Measurements from ENCODE around the gene KCTD12.

Gene KCTD12

DNA sequence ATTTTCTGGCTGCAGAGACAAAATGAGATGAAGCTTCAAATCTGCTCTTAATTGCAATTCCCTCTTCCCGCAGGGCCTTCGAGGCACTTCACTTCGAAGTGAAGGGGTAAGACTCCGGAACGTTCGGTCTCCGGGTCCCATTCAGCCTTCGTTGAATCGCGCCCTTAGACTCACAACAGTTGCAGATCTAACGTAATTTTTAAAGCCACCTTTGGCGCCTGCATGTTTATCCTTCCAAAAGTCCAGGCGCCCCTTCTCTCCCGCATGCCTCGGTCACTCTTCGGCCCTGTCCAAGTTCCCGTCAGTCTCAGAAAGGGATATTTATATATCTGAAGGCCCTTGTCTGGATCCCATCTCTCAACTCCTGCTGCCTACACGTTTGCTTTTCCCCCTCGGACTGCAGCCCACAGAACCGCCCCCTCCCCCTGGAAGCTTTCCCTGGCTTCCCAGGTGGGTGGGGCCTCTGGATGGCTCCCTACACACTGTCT, 915 bp upstream of the KCTD12 start:
- DNase-seq (ENCODE audit: low read depth in 2 of 2): no peak

DNA sequence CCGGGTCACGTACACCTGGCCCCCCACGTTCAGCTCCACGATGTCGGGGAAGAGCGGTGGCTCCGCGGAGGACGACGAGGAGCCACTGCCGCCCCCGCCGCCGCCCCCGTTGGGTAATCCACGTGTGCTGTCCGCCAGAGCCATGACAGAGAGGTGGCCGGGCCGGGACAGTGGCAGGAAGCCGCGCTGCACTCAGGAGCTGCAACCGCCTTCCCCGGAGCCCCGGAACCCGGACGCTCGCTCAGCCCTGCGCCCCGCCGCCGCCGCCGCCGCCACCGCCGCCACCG, 257 bp downstream of the KCTD12 start:
- DNase-seq (ENCODE audit: low read depth in 2 of 2): peak in 1 of 2 donors; percentile 9

DNA sequence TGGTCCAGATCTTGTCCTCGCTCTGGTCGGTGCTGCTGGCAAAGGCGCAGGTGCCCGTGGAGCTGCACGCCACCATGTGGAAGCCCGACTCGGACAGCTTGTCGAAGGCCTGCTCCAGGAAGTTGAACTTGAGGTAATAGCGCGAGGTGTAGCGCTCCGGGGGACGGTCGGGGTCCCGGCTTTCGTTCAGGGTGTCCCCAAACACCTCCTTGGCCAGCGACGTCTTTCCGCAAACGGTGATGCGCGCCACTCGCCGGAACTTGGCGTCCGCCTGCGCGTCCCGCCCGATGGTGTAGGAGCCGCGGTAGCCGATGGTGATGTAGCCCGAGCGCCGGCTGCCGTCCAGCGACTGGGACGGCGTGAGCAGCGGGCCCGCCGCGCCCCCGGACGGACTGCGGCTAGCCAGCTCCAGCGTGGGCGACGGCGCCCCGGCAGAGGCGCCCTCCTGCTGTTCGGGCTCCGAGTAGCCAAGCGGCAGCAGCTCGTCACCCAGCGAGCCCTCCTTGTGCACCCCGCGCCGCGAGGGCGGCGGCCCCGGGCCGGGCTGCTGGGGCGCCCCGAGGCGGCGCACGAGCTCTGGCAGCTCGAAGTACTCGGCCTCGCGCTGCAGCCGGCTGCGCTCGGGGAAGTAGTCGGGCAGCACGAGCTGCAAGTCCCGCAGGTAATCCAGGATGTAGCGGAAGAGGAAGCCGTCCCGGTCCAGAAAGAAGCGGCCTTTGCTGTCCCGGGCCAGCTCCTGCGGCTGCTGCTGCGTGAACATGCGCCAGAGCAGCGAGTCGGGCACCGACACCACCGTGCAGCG, 801 bp downstream of the KCTD12 start:
- peak; percentile 31 to 36 for DNase-seq (ENCODE audit: low read depth in 2 of 2)

DNA sequence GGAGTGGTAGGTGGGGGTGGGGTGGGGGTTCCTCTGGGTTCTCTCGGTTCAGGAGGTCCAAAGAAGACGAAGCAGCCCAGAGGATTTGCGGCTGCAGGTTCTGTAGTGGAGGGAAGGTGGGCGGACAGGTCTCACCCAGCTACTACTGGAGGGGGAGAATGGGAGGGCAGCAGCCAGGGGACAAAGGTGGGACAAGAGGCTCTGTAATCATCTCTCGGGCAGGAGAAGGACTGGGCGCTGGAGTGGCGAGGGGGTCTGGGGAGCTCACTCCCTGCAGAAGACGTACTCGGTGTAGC, 1.4 kb downstream of the KCTD12 start:
- DNase-seq (ENCODE audit: low read depth in 2 of 2): no peak

DNA sequence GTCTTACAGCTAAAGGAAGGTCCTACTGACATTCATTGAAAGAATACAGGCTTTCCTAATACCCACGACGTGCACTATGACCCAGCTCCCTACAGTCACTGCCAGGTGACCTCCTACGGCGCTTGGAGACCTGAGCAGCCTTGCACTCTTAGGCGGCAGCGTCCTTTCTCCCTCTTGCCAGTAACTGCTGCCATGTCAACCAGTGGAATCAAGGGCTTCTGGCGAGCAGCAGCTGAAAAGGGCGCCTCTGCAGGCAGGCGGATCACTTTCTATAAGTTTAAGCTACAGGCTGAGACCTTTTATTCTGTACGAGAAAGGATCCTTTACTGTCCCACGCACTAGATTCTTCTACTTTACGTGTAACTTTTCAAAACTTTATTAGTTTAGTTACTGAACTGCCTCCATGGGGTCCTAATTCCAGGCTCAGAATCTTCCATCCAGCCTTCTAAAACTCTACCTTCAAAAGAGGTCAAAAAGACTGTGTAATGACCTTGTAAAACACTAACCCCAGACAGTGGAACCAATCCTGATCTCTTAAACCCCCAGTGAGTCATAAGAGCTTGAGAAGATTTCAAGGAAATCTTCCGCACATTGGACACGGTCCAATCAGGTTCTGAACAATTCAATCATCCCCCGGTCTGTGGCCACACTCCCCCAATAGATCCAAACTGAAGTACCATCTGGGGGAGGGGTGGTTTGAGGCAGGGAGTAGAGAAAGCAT, 1.9 kb downstream of the KCTD12 start:
- DNase-seq (ENCODE audit: low read depth in 2 of 2): no peak

DNA sequence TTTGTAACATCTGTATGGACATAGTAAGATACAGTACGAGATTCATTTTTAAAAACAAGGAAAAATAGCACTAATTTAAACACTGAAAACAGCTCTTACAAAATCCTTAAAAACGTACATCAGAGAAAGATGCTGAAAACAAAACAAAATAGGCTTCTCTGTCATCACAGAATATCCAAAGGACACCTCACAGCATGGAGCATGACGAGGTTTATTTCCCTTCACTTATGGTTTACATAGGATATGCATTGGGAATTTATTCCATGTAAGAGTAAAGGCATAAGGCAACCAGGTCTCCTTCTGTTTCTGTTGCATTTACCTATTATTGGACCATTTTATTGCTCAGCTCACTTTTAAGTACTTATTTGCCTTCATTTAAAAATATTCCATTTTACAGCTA, 3.0 kb downstream of the KCTD12 start:
- DNase-seq (ENCODE audit: low read depth in 2 of 2): no peak

DNA sequence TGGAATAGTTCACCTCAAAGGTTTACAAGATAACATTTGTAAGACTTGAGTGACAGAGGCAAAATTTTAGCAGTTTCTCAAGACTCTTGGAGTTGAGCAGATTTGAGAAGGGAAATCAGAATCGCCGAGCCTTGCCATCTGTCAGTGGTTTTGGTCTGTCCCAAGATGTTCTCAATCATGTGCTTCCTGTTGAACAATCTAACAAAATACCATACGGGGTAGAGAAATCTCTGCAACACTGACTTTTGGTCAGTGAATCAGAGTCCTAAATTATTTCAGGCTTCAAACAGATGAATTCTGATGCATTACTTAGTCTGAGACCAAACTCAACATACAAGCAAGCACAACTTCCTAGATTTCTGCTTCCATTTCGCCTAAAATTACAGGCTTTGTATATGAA, 3.8 kb downstream of the KCTD12 start:
- no peak for DNase-seq (ENCODE audit: low read depth in 2 of 2)

DNA sequence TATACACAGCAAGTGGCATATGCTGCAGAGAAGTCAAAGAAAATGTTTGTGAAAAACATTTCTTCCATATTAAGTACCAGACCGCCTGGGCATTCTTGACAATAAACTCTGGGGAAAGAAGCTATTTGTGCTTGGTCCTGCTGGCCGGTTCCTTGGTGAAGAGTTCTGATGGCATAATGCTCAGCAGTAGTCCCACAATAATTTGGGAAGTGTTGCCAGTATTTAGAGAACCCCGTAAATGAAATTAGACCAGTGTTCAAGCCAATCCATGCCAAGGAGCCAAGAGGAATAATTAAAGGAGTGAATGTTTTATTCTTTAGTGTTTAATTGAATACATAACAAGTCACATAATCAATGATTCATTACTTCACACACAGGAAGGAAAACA, 6.3 kb downstream of the KCTD12 start:
- no peak for DNase-seq (ENCODE audit: low read depth in 2 of 2)

DNA sequence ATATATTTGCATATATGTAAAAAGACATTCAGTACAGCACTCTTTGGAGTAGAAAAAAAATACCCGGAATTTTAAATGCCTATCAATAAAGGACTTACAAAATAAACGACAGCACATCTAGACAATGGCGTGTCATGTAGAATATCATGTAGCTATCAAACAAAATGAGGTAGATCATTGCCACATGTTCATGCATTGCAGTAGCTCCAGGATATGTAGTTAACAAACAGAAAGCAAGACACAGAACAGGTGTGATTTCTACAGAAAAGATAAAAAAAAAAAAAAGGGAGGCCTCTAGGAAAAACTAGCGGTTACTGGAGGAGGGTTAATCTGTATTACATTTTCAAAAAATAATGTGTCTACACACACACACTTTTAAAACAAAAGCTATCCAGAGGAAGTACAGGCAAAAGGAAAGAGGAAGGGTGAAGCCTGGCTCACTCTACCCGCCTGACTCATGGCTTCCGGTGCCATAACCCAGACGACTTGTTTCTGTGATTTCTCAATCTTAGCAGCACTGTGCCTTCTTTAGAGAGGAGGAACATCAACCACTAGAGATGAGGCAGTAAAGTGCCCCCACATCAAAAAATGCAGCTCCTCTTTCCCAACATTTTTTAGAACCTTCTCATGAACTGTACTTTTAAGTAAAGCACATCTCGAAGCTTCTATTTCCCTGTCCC, 6.9 kb downstream of the KCTD12 start:
- DNase-seq (ENCODE audit: low read depth in 2 of 2): peak; percentile 42 to 48

DNA sequence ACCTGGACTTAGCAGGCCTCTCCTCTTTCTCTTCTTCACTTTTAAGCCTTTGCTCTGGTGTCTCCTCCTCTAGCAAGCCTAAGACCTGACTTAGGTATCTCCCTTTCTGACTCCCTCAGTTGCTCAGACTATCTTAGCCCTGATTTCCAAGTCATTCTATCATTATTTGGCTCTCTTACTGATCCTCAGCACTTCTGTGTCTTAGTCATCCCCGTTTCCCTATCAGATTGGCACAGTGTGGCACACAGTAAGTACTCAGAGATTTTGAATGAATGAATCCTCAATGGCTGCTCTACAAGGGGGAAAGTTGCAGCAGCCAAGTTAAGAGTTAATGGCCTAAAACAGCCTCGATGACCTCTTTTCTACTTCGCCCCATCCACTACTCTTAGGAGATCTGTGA, 8.2 kb downstream of the KCTD12 start:
- no peak for DNase-seq (ENCODE audit: low read depth in 2 of 2)

DNA sequence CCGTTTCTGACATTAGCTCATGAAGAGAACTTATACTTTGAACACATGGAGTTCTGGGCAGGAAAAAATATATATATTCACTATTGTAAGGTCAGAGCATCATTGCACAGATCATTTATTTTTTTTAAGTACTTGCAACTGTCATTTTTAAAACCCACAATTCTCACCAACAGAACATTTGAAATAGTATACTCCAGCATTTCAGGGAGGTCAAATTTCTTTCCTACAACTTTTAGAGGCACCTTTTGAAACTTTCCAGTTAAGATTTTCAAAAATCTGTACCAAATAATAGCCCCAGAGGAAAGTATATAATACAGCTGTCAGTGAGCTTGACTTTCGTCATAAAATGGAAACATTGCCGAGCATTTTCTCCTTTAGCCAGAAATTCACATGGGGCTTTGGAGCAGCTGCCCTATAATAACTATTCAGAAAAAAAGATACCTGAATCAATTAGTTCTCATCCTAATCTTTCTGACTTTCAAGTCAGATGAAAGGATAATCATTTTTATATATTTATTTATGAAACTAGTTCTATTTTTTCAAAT, 10.9 kb downstream of the KCTD12 start:
- no peak for DNase-seq (ENCODE audit: low read depth in 2 of 2)

DNA sequence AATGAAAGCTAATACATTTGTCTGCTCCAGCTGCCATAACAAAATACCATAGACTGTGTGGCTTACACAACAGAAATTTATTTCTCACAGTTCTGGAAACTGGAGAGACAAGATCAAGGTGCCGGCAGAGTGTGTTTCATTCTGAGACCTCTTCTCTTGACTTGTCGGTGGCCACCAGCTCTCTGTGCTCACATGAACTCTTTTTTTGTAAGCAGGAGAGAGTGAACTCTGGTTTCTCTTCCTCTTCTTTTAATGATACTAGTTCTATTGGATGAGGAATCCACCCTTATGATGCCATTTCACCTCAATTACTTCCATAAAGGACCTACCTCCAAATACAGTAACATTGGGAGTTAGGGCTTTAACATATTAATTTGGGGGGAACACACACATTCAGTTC, 11.7 kb downstream of the KCTD12 start:
- no peak for DNase-seq (ENCODE audit: low read depth in 2 of 2)

DNA sequence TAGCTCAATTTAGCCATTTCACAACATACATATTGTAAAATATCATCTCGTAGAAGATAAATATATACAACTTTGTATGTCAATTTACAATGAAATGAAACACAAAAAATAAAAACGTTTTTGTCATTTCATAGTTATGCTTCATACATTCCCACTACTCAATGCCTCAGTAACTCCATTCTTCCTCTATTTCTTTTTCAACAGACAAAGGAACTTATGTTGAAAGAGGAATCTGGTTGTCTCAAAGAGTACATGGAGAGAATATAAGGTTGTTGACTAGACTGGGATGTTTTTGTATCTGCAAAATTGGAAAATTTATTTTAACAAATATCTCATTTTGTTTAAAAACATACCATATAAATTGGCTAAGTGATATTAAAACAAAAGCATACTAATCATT, 12.8 kb downstream of the KCTD12 start:
- DNase-seq (ENCODE audit: low read depth in 2 of 2): no peak

DNA sequence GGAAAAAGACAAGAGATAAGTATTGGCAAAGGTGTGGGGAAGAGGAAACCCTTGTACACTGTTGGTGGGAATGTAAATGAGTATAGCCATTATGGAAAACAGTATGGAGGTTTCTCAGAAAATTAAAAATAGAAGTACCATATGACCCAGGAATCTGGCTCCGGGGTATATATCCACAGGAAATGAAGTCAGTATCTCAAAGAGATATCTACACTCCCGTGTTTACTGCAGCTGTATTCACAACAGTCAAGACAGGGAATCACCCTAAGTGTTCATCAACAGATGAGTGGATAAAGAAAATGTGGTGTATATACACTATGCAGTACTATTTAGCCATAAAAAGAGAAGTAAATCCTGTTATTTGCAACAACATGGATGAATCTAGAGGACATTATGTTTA, 13.5 kb downstream of the KCTD12 start:
- no peak for DNase-seq (ENCODE audit: low read depth in 2 of 2)

DNA sequence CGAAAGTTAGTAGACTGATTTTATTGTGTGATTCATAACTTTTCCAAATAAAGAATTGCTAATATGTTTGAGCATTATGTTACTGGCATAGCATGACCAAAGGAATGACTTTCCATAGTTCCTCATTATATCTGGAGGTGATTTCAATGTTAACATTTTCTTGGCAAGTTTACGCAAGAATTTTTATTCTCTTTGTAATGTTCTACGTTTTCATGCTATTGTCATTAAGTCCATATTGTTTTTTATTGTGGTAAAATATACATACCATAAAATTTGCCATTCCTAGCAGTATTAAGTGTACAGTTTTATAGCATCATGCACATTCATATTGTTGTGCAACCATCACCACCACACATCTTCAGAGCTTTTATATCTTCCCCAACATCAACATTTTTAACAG, 14.8 kb downstream of the KCTD12 start:
- DNase-seq (ENCODE audit: low read depth in 2 of 2): no peak

DNA sequence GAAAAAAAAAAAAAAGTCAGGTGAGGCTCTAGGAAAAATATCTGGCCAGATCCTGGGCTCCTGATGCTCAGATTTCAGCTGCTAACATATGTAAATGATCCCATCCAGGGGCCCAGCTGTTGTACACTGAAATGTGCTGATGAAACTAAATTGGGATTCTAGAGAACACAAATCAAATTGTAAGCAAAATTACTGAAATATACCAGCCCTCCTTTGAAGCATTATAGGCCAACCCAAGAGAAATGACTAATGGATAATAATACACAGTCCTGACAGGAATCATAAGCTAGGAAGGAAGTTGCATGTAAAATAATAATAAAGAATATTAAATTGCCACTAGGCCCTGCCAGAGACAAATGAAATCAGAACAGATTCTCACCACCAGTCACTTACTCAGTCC, 17.8 kb downstream of the KCTD12 start:
- DNase-seq (ENCODE audit: low read depth in 2 of 2): no peak

DNA sequence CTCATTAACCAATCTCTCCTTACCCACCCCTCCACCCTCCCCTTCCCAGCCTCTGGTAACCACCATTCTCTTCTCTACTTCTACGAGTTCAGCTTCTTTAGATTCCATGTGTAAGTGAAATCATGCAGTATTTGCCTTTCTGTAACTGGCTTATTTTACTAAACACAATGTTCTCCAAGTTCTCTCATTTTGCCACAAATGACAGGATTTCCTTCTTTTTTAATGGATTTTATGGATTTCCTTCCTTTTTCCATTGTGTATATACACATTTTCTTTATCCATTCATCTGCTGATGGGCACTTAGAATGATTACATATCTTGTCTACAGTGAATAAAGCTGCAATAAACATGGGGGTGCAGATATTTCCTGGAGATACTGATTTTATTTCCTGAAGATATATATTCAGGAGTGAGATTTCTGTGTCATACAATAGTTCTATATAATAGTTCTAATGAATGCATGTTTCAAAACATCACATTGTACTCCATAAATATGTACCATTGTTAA, 20.2 kb downstream of the KCTD12 start:
- no peak for DNase-seq (ENCODE audit: low read depth in 2 of 2)

DNA sequence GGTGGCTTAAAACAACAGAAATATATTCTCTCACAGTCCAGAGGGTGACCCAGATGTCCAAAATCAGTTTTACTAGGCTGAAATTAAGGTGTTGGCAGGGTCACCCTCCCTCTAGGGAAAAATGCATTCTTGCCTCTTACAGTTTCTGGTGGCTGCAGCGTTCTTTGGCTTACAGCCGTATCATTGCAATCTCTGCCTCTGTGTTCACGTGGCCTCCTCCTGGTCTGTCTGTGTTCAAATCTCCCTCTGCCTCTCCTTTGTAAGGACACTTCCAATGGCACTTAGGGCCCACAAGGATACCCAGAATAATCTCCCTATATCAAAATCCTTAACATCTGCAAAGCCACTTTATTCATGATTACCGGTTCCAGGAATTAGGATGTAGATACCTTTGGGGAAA, 21.1 kb downstream of the KCTD12 start:
- DNase-seq (ENCODE audit: low read depth in 2 of 2): no peak

DNA sequence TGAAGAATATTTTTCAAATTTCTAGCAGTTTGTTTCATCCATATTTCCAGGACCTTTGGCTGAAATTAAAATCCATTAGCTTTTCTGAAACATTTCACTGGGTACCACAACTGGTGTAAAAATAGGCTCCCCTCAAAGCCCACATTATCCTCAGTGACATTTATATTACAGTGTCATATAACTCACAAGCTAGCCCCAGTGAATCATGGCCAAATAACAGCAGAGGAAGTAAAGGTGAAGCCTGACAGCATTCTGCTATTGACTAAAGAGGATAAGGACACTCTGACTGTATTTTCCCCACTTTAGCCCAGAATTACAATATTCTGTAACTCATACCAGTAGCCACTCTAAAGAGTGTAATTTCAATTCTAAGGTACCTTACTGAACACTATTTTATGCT, 21.9 kb downstream of the KCTD12 start:
- no peak for DNase-seq (ENCODE audit: low read depth in 2 of 2)

DNA sequence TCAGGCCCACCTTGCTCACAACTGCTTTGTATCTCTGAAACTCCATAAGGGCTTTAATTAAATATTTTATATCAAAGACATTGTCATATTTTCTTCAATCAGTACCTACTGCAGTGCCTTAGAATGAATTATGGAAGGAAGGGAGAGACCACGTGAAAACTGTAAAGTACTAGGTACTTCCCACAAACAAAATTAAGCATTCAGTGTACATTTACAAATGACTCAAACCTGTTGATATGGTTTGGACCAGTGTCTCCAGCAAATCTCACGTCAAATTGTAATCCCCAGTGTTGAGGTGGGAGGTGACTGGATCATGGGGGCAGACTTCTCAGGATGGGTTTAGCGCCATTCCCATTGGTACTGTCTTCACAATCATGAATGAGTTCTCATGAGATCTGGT, 23.2 kb downstream of the KCTD12 start:
- DNase-seq (ENCODE audit: low read depth in 2 of 2): no peak

DNA sequence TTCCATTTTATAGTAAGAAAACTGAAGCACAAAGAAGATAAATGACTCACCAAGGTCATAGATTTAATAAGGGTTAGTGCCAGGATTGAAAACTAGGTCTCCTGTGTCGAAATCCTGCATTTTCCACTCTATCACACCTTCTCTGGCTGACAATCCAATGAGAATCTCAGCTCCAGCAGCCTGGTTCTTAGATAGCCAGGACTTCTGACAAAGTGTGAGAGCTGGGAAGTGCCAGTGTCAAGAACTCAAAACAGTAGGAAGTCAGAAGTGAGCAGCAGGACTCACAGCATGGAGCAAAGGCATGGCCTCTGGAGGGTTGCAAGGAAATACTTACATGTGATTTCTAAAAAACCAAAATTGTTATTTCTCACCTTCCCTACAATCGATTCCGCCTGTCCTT, 24.3 kb downstream of the KCTD12 start:
- no peak for DNase-seq (ENCODE audit: low read depth in 2 of 2)

DNA sequence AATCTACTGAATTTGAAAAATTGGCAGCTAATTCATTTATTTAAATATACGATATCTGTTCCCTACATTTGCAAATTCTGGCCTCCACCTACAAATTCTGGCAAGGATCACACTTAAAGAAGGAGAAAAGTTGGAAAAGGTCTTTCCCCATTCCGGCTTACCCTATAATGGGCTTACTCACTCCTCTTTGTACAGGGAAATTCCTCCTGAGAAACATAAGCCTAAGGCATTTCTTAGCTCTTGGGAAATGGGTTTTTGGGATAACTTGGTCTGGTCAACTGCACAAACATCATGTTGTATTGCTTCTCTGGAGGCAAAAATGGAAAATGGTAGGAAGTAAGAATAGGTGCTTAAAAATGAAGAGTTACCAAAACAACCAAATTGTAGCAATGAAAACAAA, 25.5 kb downstream of the KCTD12 start:
- no peak for DNase-seq (ENCODE audit: low read depth in 2 of 2)

DNA sequence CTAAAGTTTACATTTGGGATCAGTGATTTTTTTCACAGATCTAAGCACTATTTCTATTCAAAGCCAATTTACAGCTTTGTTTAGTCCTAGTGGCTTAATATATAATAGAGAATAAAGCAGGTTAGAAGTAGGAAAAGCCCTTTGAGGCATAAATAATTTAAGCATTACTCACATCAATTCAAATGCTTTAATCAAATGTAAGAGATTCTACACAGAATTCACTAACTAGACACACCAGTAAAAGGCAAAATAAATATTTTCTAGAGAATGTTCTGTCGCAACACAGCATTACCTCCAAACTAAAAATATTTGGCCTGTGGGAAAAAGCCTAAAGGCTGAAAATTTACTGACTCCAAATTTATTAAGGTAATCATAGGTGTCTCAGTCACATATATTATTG, 31.3 kb downstream of the KCTD12 start:
- no peak for DNase-seq (ENCODE audit: low read depth in 2 of 2)

Measured in stimulated activated CD8-positive, alpha-beta memory T cell treated with anti-CD3 and anti-CD28 coated beads, Interleukin-15, amount 100 ng/mL, for 48 hours (primary cell).